ENCODE measurements around the gene CLRN2.

- TF ChIP-seq CTCF (conservative IDR thresholded peaks at IDR 0.05 in 1 of 2, IDR thresholded peaks at IDR 0.05 in 1 of 2; ENCODE audit: extremely low read depth in 1 of 2, insufficient read depth in 1 of 2, low read depth in 1 of 2, low read length in 2 of 2) (no peak), EZH2 (IDR thresholded peaks at IDR 0.05; ENCODE audit: borderline replicate concordance, low read length) (no peak)
These were observed 24.3 kb upstream of the CLRN2 start for GRCh38 chr4:17490575-17491059.

All from mammary epithelial cell (primary cell).